Activated CD4-positive, alpha-beta T cell treated with anti-CD3 and anti-CD28 coated beads, Interleukin-2, amount 50 U/mL, for 16 hours (primary cell): ENCODE results near the gene ITM2B.

Experiments
- DNase-seq: peaks from one replicate; pipeline ENCODE4 v3.0.0-alpha.2; 2020

ITM2B gene

GRCh38 chr13:48264058-48264457 lies 31.1 kb downstream of the ITM2B start:
- no peak for DNase-seq

- DNase-seq, result peak; percentile 3
Observed at GRCh38 chr13:48265217-48265815, 32.3 kb downstream of the ITM2B start.

GRCh38 chr13:48266150-48266549 lies 33.1 kb downstream of the ITM2B start:
- no peak for DNase-seq

- no peak for DNase-seq
Observed at GRCh38 chr13:48266701-48267639, 34.0 kb downstream of the ITM2B start.

- DNase-seq, result no peak
Observed at GRCh38 chr13:48268019-48268418, 35.0 kb downstream of the ITM2B start.

GRCh38 chr13:48273346-48273745 lies 40.3 kb downstream of the ITM2B start:
- DNase-seq, result no peak

GRCh38 chr13:48275507-48275906 lies 42.5 kb downstream of the ITM2B start:
- peak; percentile 8 for DNase-seq

- no peak for DNase-seq
Observed at GRCh38 chr13:48278806-48279205, 45.8 kb downstream of the ITM2B start.

GRCh38 chr13:48281556-48281955 lies 48.5 kb downstream of the ITM2B start:
- no peak for DNase-seq

GRCh38 chr13:48291730-48292129 lies 58.7 kb downstream of the ITM2B start:
- no peak for DNase-seq

GRCh38 chr13:48292650-48293049 lies 59.6 kb downstream of the ITM2B start:
- no peak for DNase-seq

- no peak for DNase-seq
Observed at GRCh38 chr13:48294653-48295052, 61.6 kb downstream of the ITM2B start.

GRCh38 chr13:48295271-48295670 lies 62.3 kb downstream of the ITM2B start:
- DNase-seq, result no peak

GRCh38 chr13:48296528-48296927 lies 63.5 kb downstream of the ITM2B start:
- DNase-seq, result no peak

- DNase-seq, result no peak
Observed at GRCh38 chr13:48297131-48297786, 64.3 kb downstream of the ITM2B start.

- DNase-seq, result no peak
Observed at GRCh38 chr13:48299591-48299990, 66.6 kb downstream of the ITM2B start.

GRCh38 chr13:48302871-48303358 lies 69.9 kb downstream of the ITM2B start:
- no peak for DNase-seq

GRCh38 chr13:48303359-48304142 lies 70.5 kb downstream of the ITM2B start, which contains the start of gene RB1:
RB1 (plus strand) TSS chr13:48303751; CDS start chr13:48303913, 162 bp downstream.
- peak; percentile 91 for DNase-seq

GRCh38 chr13:48304143-48304876 lies 71.3 kb downstream of the ITM2B start:
- DNase-seq, result peak; percentile 30

GRCh38 chr13:48311223-48311622 lies 78.2 kb downstream of the ITM2B start:
- DNase-seq, result no peak

GRCh38 chr13:48315969-48316650 lies 83.1 kb downstream of the ITM2B start:
- no peak for DNase-seq
